ACC112 (cell line): ENCODE measurements around the gene AFTPH.

Source experiments
- H2AFZ ChIP-seq: fragments of 200-600 bp; sonication (generic); one replicate; pipeline ENCODE4 v1.6.0; 2017; ENCODE audit warnings: antibody characterized with exemption, low read length; ENCODE audit not compliant: unreplicated experiment
- H3K27ac ChIP-seq: fragments of 200-600 bp; sonication (generic); 2 replicates; pipeline ENCODE4 v1.5.1; 2014; ENCODE audit warnings: low read depth, mild to moderate bottlenecking, antibody characterized with exemption, low read length, moderate library complexity
- H3K27me3 ChIP-seq: fragments of 200-600 bp; sonication (generic); 2 replicates; pipeline ENCODE4 v1.6.1; 2014; ENCODE audit warnings: mild to moderate bottlenecking, antibody characterized with exemption, low read length, moderate library complexity, mixed read lengths; ENCODE audit not compliant: insufficient read depth
- H3K36me3 ChIP-seq: fragments of 200-600 bp; sonication (generic); 2 replicates; pipeline ENCODE4 v1.6.1; 2016; ENCODE audit warnings: mild to moderate bottlenecking, antibody characterized with exemption, low read length, moderate library complexity, mixed read lengths; ENCODE audit not compliant: insufficient read depth
- H3K4me1 ChIP-seq: fragments of 200-600 bp; sonication (generic); one replicate; pipeline ENCODE4 v1.6.1; 2016; ENCODE audit warnings: low read length, mixed read lengths; ENCODE audit not compliant: insufficient read depth, unreplicated experiment, control insufficient read depth
- H3K4me3 ChIP-seq: fragments of 200-600 bp; sonication (generic); 2 replicates; pipeline ENCODE4 v1.5.1; 2014; ENCODE audit warnings: mild to moderate bottlenecking, low read depth, low read length
- H3K79me2 ChIP-seq: fragments of 200-600 bp; sonication (generic); one replicate; pipeline ENCODE4 v1.6.0; 2016; ENCODE audit warnings: low read length; ENCODE audit not compliant: control insufficient read depth, unreplicated experiment, insufficient read depth

Gene AFTPH

DNA sequence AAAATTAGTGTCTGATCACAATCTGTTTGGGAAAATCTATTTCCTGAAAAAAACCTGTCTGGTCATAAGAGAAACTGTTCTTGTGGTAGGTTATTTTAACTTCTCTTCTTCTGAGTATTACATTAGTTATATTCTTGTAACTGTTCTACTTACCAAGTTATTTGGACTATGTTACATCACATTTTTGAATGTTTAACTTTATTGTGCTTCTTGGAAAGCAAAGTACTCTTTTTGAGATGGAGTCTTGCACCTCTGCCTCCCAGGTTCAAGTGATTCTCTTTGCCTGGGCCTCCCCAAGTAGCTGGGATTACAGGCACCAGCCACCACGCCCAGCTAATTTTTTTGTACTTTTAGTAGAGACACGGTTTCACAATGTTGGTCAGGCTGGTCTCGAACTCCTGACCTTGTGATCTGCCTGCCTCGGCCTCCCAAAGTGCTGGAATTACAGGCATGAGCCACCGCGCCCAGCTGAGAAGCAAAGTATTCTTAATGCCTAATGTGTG, 39.4 kb downstream of the AFTPH start:
- no peaks in the 10 kb centered on the region for H3K27me3 ChIP-seq
- H3K4me1 ChIP-seq: no peaks in the 10 kb centered on the region
- H3K27ac ChIP-seq: no peak overlapping the region
- no peak overlapping the region for H3K4me3 ChIP-seq
- no peak overlapping the region for H2AFZ ChIP-seq
- H3K36me3 ChIP-seq: no peaks in the 10 kb centered on the region
- no peaks in the 10 kb centered on the region for H3K79me2 ChIP-seq

DNA sequence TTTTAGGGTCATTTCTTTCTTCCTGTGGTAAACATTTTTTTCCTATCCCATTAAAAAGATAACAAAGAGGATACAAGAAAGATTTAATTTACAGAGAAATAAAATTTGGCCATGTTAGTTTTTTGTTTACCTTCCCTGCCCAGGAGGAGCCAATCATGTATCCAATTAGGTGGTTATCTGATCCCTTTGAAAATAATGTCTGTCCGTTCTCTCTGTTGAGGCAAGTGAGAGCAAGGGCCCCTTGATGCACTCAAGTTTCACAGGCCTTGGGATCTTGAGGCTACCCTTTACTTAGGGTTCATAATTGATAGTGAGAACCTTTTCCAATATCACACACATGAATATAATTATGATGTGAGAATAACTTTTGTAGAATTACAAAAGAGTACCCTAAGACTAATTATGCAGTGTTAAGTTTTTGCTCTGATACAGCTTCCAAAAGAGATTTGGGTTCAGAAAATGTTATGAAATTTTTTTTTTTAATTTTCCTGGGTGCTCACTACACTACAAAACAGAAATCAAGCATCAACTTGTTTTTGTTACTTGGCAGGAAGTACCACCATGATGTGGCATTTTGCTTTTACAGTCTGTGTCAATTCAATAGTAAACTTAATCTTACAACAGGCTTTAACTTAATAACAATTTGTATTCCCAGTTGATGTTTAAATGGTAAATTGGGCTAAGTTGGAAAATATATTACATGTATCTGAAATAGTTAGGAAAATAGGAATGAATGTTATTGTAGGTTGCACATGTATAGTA, 42.0 kb downstream of the AFTPH start:
- Histone ChIP-seq H2AFZ (no peak overlapping the region), H3K4me1 (no peaks in the 10 kb centered on the region), H3K27me3 (no peaks in the 10 kb centered on the region), H3K36me3 (no peaks in the 10 kb centered on the region), H3K79me2 (no peaks in the 10 kb centered on the region), H3K27ac (no peak overlapping the region), H3K4me3 (no peak overlapping the region)

DNA sequence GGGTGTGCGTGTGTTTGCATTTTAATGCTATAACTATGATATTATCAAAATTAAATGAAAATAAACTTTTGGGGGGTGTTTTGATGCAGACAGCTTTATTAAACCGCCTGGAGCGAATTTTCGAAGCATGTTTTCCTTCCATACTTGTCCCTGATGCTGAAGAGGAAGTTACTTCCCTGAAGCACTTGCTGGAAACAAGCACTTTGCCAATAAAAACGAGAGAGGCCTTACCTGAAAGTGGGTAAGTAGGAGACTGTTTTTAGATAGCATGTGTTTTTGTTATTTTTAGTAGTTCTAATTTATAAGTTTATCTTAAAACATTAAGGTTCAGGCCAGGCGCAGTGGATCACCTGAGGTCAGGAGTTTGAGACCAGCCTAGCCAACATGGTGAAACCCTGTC, 43.3 kb downstream of the AFTPH start:
- H3K36me3 ChIP-seq: no peaks in the 10 kb centered on the region
- no peaks in the 10 kb centered on the region for H3K27me3 ChIP-seq
- no peak overlapping the region for H3K27ac ChIP-seq
- H3K4me1 ChIP-seq: no peaks in the 10 kb centered on the region
- no peak overlapping the region for H2AFZ ChIP-seq
- no peak overlapping the region for H3K4me3 ChIP-seq
- no peaks in the 10 kb centered on the region for H3K79me2 ChIP-seq

DNA sequence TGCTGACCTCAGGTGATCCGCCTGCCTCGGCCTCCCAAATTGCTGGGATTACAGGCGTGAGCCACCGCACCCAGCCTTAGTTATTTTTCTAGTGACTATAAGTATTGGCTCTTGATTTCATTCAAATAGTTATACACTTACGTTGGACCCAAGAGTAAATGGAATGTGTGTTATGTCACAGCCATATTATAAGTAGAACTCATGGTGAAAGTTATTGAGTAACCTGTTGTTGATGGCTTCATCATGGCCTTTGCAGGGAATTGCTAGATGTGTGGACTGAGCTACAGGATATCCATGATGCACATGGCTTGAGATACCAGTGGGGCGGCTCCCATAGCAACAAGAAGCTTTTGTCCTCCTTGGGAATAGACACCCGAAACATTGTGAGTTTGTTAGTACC, 44.7 kb downstream of the AFTPH start:
- no peak overlapping the region for H3K4me3 ChIP-seq
- H3K27ac ChIP-seq: no peak overlapping the region
- no peaks in the 10 kb centered on the region for H3K36me3 ChIP-seq
- no peaks in the 10 kb centered on the region for H3K27me3 ChIP-seq
- no peaks in the 10 kb centered on the region for H3K79me2 ChIP-seq
- H2AFZ ChIP-seq: no peak overlapping the region
- no peaks in the 10 kb centered on the region for H3K4me1 ChIP-seq

DNA sequence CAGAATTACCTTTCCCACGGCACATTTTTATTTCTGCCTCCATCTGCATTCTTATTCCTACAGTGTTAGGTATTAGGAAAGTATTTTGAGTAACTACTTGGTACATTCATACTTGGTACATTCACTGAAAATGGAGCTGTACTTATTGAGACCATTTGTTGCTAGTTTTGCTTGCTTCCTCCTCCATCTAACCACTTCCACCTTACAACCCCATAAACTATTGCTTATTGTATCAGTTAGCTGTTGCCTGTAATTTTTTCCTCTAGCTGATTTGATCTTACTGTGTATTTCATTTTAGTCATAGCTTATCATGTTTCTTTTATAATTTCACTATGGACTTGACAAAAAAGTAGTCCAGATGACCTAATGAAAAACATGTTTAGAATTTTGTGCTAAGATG, 50.7 kb downstream of the AFTPH start:
- H3K27me3 ChIP-seq: no peaks in the 10 kb centered on the region
- H3K4me3 ChIP-seq: no peak overlapping the region
- no peaks in the 10 kb centered on the region for H3K36me3 ChIP-seq
- no peak overlapping the region for H3K27ac ChIP-seq
- no peak overlapping the region for H2AFZ ChIP-seq
- H3K79me2 ChIP-seq: no peaks in the 10 kb centered on the region
- no peaks in the 10 kb centered on the region for H3K4me1 ChIP-seq

DNA sequence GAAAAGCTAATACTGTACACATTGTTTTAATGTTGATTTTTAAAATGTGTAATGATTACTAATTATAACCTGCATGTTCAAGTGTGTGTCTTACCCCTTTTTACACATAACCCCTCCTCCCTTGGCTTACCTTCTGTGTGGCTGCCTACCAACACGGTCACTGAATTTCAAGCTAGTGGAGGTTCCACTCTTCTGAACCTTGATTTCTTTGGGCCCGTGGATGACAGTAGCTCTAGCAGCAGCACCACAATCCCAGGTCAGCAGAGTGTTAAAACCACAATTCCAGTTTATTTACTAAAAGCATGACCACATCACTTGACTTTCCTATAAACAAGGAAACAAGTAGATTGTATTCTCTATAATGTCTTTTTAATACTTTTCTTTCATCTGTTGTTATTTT, 56.9 kb downstream of the AFTPH start:
- no peaks in the 10 kb centered on the region for H3K36me3 ChIP-seq
- H3K79me2 ChIP-seq: no peaks in the 10 kb centered on the region
- no peaks in the 10 kb centered on the region for H3K4me1 ChIP-seq
- no peaks in the 10 kb centered on the region for H3K27me3 ChIP-seq
- H2AFZ ChIP-seq: no peak overlapping the region
- no peak overlapping the region for H3K27ac ChIP-seq
- H3K4me3 ChIP-seq: no peak overlapping the region

DNA sequence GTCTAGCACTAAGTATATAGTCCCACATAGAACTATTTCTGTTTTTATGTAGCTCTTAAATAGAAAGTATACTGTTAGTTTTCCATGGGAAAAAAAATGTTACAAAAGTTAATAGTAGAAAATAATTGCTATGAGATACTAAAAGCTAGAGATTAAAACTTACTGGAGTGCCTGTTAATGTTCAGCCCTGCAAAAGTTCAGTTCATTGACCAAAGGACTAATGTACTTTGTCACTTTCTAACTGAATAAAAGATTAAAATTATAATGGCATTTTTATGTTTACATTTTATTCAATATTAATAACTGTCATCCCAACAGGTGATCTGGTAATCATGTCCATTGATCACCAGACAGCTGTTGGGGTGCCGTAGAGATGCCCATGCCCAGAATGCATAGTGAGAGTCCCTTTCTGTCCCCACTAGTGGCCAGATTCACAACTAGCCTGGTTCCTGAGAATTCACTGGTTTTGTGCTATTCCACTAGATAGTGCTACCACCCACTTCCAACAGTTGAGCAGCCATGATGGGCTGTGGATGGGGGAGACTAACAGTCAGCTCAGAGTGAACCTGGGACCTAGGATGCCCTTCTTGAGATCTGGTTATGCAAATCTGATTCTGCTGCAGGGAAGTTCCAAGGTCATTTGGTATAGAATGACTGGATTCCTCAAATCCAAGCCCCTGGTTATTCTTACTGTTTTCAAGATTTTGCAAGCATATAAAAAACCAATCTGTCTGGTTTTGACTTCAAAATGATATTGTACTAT, 57.8 kb downstream of the AFTPH start:
- Histone ChIP-seq H3K4me3 (no peak overlapping the region), H2AFZ (no peak overlapping the region), H3K27me3 (no peaks in the 10 kb centered on the region), H3K36me3 (no peaks in the 10 kb centered on the region), H3K79me2 (no peaks in the 10 kb centered on the region), H3K4me1 (peaks cover under 1% of the 10 kb centered on the region), H3K27ac (no peak overlapping the region)

DNA sequence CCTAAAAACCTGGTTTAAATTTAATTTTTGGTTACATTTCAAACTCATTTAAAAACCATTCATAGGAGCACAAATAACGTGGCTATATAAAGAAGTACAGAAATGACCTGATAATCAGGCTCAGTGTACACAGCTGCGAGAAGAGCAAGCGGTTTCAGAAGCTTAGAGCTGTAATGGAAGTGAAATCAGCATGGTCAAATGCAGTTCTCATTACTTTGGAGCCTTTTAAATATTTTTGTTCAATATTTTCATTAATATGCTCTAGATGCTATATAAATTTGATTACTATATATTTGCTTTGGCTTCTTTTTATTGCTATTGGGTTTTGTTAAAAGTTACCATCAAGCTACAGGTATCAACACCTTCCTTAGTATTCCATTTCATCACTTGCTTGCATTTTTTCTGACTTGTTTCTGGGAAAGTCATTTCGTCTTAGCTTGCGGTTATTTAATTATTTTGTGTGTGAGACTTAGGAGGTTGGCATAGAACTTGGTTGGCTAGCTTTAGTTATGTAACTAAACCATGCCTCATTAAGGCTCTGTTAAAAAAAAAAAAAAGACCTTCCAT, 58.7 kb downstream of the AFTPH start:
- Histone ChIP-seq H3K27me3 (no peaks in the 10 kb centered on the region), H3K27ac (no peak overlapping the region), H2AFZ (no peak overlapping the region), H3K79me2 (no peaks in the 10 kb centered on the region), H3K4me3 (no peak overlapping the region), H3K4me1 (peaks cover 3% of the 10 kb centered on the region), H3K36me3 (no peaks in the 10 kb centered on the region)

DNA sequence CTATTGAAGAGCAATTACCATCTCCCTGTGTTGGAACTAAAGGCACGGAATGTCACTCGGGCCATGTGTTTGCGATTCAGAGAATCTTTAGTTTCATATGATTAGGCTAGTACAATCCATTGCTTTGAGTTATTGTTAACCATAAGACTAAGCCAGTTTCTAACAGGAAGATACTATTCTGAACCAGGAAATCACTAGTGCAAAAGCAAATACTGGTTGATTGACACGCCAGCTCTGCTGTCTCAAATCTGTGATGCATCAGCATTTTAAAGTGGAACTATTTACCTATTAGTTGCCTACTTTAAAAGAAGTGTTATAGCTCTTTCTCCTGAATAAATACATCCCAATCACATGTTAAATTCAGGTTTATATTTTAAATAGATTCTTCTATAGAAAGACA, 61.9 kb downstream of the AFTPH start:
- Histone ChIP-seq H3K27ac (no peak overlapping the region), H3K4me1 (peaks cover 3% of the 10 kb centered on the region), H3K4me3 (no peak overlapping the region), H2AFZ (no peak overlapping the region), H3K79me2 (no peaks in the 10 kb centered on the region), H3K27me3 (no peaks in the 10 kb centered on the region), H3K36me3 (no peaks in the 10 kb centered on the region)

DNA sequence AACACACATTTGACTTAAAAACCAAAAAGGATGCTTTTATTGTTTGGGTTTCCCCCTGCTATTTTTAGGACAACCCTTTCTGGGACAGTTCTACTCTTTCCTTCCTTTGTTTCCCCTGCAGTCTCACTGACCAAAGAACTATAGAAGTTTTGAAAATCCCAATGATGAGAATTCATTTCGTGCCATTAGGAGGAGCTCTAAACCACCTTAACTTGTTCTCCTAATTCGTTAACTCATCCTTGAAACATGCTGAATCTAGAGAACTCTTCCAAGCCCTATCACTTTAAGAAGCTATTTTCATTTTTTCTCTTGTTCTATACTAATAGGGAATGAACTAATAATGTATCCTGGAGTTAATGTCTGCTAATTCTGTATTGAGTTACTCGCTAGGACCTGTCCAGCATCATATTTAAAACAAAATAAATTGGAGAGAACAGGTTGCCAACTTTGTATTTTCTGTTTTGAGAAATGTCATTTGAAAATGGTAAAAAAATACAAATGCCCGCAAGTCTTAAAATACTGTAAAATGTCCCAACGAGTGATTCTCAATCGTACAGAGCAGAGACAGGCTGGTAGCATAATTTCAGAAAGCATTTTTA, 62.9 kb downstream of the AFTPH start:
- no peaks in the 10 kb centered on the region for H3K36me3 ChIP-seq
- no peak overlapping the region for H3K27ac ChIP-seq
- no peaks in the 10 kb centered on the region for H3K79me2 ChIP-seq
- no peak overlapping the region for H2AFZ ChIP-seq
- H3K4me1 ChIP-seq: peaks cover 3% of the 10 kb centered on the region
- no peaks in the 10 kb centered on the region for H3K27me3 ChIP-seq
- H3K4me3 ChIP-seq: no peak overlapping the region
